ENCODE data around the gene EIF4G3. TPM values are rescaled to one million over a fixed set of nuclear protein-coding genes. Genes with fewer than 3 reads are reported as not detected.
A peak's percentile ranks its signal among the peaks of the same experiment; 100 is the strongest.

Gene EIF4G3
- total and polyA plus RNA-seq, 9 of the 15 experiments (the other 6 are each of a cell fraction or from before 2014, with no cell fraction given): 6.7 to 40.5 (median 32.1) TPM

- TF ChIP-seq CEBPB (tag; IDR thresholded peaks at IDR 0.05): peak; percentile 49
- no peak for TF ChIP-seq STAG1 (CRISPR knock-in tag; IDR thresholded peaks at IDR 0.05; ENCODE audit: borderline replicate concordance)
- no peak for TF ChIP-seq BDP1 (IDR thresholded peaks at IDR 0.05; ENCODE audit: insufficient read depth, insufficient read length)
- TF ChIP-seq PHF21A (IDR thresholded peaks at IDR 0.05; ENCODE audit: borderline replicate concordance, low read depth): no peak
- TF ChIP-seq RFX1 (IDR thresholded peaks at IDR 0.05): peak; percentile 93
- TF ChIP-seq, protein P1, sequence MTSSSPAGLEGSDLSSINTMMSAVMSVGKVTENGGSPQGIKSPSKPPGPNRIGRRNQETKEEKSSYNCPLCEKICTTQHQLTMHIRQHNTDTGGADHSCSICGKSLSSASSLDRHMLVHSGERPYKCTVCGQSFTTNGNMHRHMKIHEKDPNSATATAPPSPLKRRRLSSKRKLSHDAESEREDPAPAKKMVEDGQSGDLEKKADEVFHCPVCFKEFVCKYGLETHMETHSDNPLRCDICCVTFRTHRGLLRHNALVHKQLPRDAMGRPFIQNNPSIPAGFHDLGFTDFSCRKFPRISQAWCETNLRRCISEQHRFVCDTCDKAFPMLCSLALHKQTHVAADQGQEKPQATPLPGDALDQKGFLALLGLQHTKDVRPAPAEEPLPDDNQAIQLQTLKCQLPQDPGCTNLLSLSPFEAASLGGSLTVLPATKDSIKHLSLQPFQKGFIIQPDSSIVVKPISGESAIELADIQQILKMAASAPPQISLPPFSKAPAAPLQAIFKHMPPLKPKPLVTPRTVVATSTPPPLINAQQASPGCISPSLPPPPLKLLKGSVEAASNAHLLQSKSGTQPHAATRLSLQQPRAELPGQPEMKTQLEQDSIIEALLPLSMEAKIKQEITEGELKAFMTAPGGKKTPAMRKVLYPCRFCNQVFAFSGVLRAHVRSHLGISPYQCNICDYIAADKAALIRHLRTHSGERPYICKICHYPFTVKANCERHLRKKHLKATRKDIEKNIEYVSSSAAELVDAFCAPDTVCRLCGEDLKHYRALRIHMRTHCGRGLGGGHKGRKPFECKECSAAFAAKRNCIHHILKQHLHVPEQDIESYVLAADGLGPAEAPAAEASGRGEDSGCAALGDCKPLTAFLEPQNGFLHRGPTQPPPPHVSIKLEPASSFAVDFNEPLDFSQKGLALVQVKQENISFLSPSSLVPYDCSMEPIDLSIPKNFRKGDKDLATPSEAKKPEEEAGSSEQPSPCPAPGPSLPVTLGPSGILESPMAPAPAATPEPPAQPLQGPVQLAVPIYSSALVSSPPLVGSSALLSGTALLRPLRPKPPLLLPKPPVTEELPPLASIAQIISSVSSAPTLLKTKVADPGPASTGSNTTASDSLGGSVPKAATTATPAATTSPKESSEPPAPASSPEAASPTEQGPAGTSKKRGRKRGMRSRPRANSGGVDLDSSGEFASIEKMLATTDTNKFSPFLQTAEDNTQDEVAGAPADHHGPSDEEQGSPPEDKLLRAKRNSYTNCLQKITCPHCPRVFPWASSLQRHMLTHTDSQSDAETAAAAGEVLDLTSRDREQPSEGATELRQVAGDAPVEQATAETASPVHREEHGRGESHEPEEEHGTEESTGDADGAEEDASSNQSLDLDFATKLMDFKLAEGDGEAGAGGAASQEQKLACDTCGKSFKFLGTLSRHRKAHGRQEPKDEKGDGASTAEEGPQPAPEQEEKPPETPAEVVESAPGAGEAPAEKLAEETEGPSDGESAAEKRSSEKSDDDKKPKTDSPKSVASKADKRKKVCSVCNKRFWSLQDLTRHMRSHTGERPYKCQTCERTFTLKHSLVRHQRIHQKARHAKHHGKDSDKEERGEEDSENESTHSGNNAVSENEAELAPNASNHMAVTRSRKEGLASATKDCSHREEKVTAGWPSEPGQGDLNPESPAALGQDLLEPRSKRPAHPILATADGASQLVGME (CRISPR knock-in tag; IDR thresholded peaks at IDR 0.05): peak; percentile 97
- TF ChIP-seq FOXK2 (conservative IDR thresholded peaks at IDR 0.05 in 1 of 2, IDR thresholded peaks at IDR 0.05 in 1 of 2; ENCODE audit: low read depth in 2 of 2): no peak
- TF ChIP-seq PBX2 (CRISPR knock-in tag; IDR thresholded peaks at IDR 0.05; ENCODE audit: low read depth): no peak
- no peak for TF ChIP-seq PBX2 (tag; conservative IDR thresholded peaks at IDR 0.05; ENCODE audit: low read depth)
- no peak for TF ChIP-seq ZBTB1 (CRISPR knock-in tag; IDR thresholded peaks at IDR 0.05; ENCODE audit: borderline replicate concordance, low read depth)
- TF ChIP-seq, protein P2, sequence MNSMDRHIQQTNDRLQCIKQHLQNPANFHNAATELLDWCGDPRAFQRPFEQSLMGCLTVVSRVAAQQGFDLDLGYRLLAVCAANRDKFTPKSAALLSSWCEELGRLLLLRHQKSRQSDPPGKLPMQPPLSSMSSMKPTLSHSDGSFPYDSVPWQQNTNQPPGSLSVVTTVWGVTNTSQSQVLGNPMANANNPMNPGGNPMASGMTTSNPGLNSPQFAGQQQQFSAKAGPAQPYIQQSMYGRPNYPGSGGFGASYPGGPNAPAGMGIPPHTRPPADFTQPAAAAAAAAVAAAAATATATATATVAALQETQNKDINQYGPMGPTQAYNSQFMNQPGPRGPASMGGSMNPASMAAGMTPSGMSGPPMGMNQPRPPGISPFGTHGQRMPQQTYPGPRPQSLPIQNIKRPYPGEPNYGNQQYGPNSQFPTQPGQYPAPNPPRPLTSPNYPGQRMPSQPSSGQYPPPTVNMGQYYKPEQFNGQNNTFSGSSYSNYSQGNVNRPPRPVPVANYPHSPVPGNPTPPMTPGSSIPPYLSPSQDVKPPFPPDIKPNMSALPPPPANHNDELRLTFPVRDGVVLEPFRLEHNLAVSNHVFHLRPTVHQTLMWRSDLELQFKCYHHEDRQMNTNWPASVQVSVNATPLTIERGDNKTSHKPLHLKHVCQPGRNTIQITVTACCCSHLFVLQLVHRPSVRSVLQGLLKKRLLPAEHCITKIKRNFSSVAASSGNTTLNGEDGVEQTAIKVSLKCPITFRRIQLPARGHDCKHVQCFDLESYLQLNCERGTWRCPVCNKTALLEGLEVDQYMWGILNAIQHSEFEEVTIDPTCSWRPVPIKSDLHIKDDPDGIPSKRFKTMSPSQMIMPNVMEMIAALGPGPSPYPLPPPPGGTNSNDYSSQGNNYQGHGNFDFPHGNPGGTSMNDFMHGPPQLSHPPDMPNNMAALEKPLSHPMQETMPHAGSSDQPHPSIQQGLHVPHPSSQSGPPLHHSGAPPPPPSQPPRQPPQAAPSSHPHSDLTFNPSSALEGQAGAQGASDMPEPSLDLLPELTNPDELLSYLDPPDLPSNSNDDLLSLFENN (IDR thresholded peaks at IDR 0.05; ENCODE audit: low read depth in 2 of 2, low read length in 2 of 2): no peak
- TF ChIP-seq ZNF175 (CRISPR knock-in tag; IDR thresholded peaks at IDR 0.05; ENCODE audit: low read depth): peak; percentile 60; the same call in 1 of the 2 replicates
- no peak for TF ChIP-seq NFE2 (IDR thresholded peaks at IDR 0.05; ENCODE audit: low read depth)
- TF ChIP-seq PHB2 (IDR thresholded peaks at IDR 0.05; ENCODE audit: low read depth): no peak
- TF ChIP-seq HDAC8 (tag; IDR thresholded peaks at IDR 0.05): peak; percentile 87
Measured at GRCh38 chr1:21176586-21177555, at the start of gene EIF4G3 (continued).

Measured in K562 (cell line).